K562 (cell line): Measurements from ENCODE around the gene TUBA1A.

Source experiments
- ATF3 ChIP-seq, 2 experiments: fragments of 450-650 bp in 1 of 2; sonication (generic) in 1 of 2; formaldehyde crosslinking in 1 of 2; IDR thresholded peaks in 1 of 2; conservative IDR thresholded peaks in 1 of 2; 2 replicates each; pipeline versions ENCODE4 v1.6.1 to v1.8.1; 2016 to 2023; ENCODE audit warnings: mild to moderate bottlenecking in 2 of 2, moderate library complexity in 2 of 2, inconsistent platforms in 1 of 2, missing genetic modification reagents in 1 of 2
- CTCF ChIP-seq, 3 experiments: IDR thresholded peaks in 2 of 3; conservative IDR thresholded peaks in 1 of 3; 2 replicates each; pipeline ENCODE4 v1.5.1; 2011 to 2012; ENCODE audit warnings: low read length in 3 of 3, mild to moderate bottlenecking in 3 of 3, control low read depth in 2 of 3, improper control_type of control experiment in 1 of 3, inconsistent platforms in 1 of 3, low read depth in 1 of 3, mixed read lengths in 1 of 3, moderate library complexity in 1 of 3; ENCODE audit not compliant: insufficient read depth in 2 of 3
- POLR2AphosphoS5 ChIP-seq: IDR thresholded peaks from 2 replicates; pipeline ENCODE4 v1.6.1; 2011; ENCODE audit warnings: mild to moderate bottlenecking, low read depth, low read length, moderate library complexity; ENCODE audit not compliant: control insufficient read depth, insufficient read depth
- REST ChIP-seq, 2 experiments: fragments of 450-650 bp; formaldehyde crosslinking in 1 of 2; IDR thresholded peaks; 2 replicates each; pipeline versions ENCODE4 v1.4.0 to v1.6.1; 2014 to 2020; ENCODE audit warnings: mild to moderate bottlenecking in 2 of 2, borderline replicate concordance in 1 of 2, low read depth in 1 of 2
- SMARCC2 ChIP-seq: fragments of 450-650 bp; IDR thresholded peaks from 2 replicates; pipeline ENCODE4 v1.6.1; 2017; ENCODE audit warnings: antibody characterized with exemption, moderate library complexity, mild to moderate bottlenecking, low read depth
- USF2 ChIP-seq: sonication (generic); formaldehyde crosslinking; IDR thresholded peaks from 2 replicates; pipeline ENCODE4 v1.5.0; 2020; ENCODE audit warnings: missing genetic modification reagents

GRCh38 chr12:49138999-49139398 is 49.9 kb downstream of the TUBA1A start:
- TF ChIP-seq SMARCC2 (no peak), CTCF (IDR thresholded peaks at IDR 0.05 in 2 of 3, conservative IDR thresholded peaks at IDR 0.05 in 1 of 3; ENCODE audit: insufficient read depth in 2 of 3, low read depth in 1 of 3, low read length in 3 of 3) (no peak), ATF3 (IDR thresholded peaks at IDR 0.05) (no peak), ATF3 (CRISPR knock-in tag; conservative IDR thresholded peaks at IDR 0.05) (no peak), USF2 (no peak), REST (IDR thresholded peaks at IDR 0.05; ENCODE audit: borderline replicate concordance) (no peak), REST (CRISPR knock-in tag; IDR thresholded peaks at IDR 0.05; ENCODE audit: low read depth) (no peak), POLR2AphosphoS5 (no peak)
